Caco-2 (cell line): ENCODE measurements around the gene SNAP29. TPM values are rescaled to one million over a fixed set of nuclear protein-coding genes. Genes with fewer than 3 reads are reported as not detected.

Experiments
- BruUV-seq: library from RNA; stranded (reverse); fragments of 400-500 nt; replicated peaks from 2 replicates; lab custom pipeline; 2021; lab: Mats Ljungman, UMichigan
- CTCF ChIA-PET: fragments of 300-600 bp; sonication (Branson Sonifier 250); formaldehyde crosslinking; loops from one replicate; lab custom pipeline; 2022; ENCODE audit warnings: antibody characterized with exemption; lab: Charles Lee
- POLR2A ChIA-PET: fragments of 300-600 bp; sonication (Branson Sonifier 250); formaldehyde crosslinking; loops from one replicate; lab custom pipeline; 2022; ENCODE audit warnings: antibody characterized with exemption; lab: Charles Lee
- DNase-seq, 2 experiments: peaks; one replicate each; pipeline versions ENCODE4 v3.0.0 to v3.0.0-alpha.2; 2020 to 2022
- H3K27me3 ChIP-seq: replicated peaks from 2 replicates; pipeline ENCODE4 v1.6.0; 2011; ENCODE audit warnings: low read length; ENCODE audit not compliant: control insufficient read depth, insufficient read depth
- H3K36me3 ChIP-seq: 2 replicates; pipeline ENCODE4 v1.5.1; 2011; ENCODE audit warnings: low read length; ENCODE audit not compliant: control insufficient read depth, insufficient read depth
- H3K4me1 ChIP-seq: fragments of 250-450 bp; sonication (Bioruptor Pico); 2 replicates; pipeline ENCODE4 v1.5.1; 2020; ENCODE audit warnings: mild to moderate bottlenecking
- H3K4me3 ChIP-seq: 2 replicates; pipeline ENCODE4 v1.5.1; 2011; ENCODE audit warnings: low read depth, mild to moderate bottlenecking, control low read depth, low read length
- H3K9me3 ChIP-seq: fragments of 250-450 bp; sonication (Bioruptor Pico); 2 replicates; pipeline ENCODE4 v1.5.1; 2020; ENCODE audit warnings: mild to moderate bottlenecking, moderate library complexity
- H3K27ac Mint-ChIP-seq: one replicate; pipeline ENCODE4 v1.8.0; 2022; ENCODE audit warnings: mixed read lengths; ENCODE audit not compliant: unreplicated experiment
- H3K27me3 Mint-ChIP-seq: one replicate; pipeline ENCODE4 v1.8.0; 2022; ENCODE audit warnings: mixed read lengths; ENCODE audit not compliant: insufficient read depth, unreplicated experiment
- H3K36me3 Mint-ChIP-seq: one replicate; pipeline ENCODE4 v1.8.0; 2022; ENCODE audit warnings: mild to moderate bottlenecking, mixed read lengths; ENCODE audit not compliant: insufficient read depth, unreplicated experiment
- H3K4me1 Mint-ChIP-seq: one replicate; pipeline ENCODE4 v1.8.0; 2022; ENCODE audit warnings: low read depth, mixed read lengths; ENCODE audit not compliant: unreplicated experiment
- H3K4me3 Mint-ChIP-seq: one replicate; pipeline ENCODE4 v1.8.0; 2022; ENCODE audit warnings: mild to moderate bottlenecking, moderate library complexity, mixed read lengths; ENCODE audit not compliant: unreplicated experiment
- H3K9me3 Mint-ChIP-seq: one replicate; pipeline ENCODE4 v1.8.0; 2022; ENCODE audit warnings: mixed read lengths; ENCODE audit not compliant: unreplicated experiment
- CTCF ChIP-seq, 2 experiments: fragments of 200-600 bp in 1 of 2; IDR thresholded peaks; 1 replicate in 1 of 2; 2 replicates in 1 of 2; pipeline versions ENCODE4 v1.5.1 to v1.8.0; 2011 to 2022; ENCODE audit warnings: antibody characterized with exemption in 1 of 2, control low read depth in 1 of 2, inconsistent platforms in 1 of 2, low read depth in 1 of 2, low read length in 1 of 2, mild to moderate bottlenecking in 1 of 2, moderate library complexity in 1 of 2; ENCODE audit not compliant: insufficient read depth in 1 of 2, severe bottlenecking in 1 of 2, unreplicated experiment in 1 of 2
- intact Hi-C: fragments of 100-400 bp; cut with micrococcal nuclease; formaldehyde crosslinking; loops from one replicate; pipeline ENCODE4 v1.10.0; 2022; ENCODE audit not compliant: unreplicated experiment
- total RNA-seq: library from RNA; stranded (reverse); gene quantifications from 2 replicates; pipeline ENCODE4 v1.2.3, GENCODE V29; 2022

The SNAP29 gene
- total RNA-seq, 1 experiment from 2014 or later: 26.2 TPM

- Histone ChIP-seq H3K27me3 (no peaks in the 10 kb centered on the region), H3K4me3 (no peak overlapping the region), H3K4me1 (peaks cover 44% of the 10 kb centered on the region), H3K9me3 (no peaks in the 10 kb centered on the region), H3K36me3 (no peaks in the 10 kb centered on the region)
- BruUV-seq: no TSS peak
- CTCF ChIA-PET: no interaction called here
- no peaks in the 10 kb centered on the region for H3K36me3 Mint-ChIP-seq
- H3K27ac Mint-ChIP-seq: peak overlapping the region; percentile 0
- intact Hi-C loops: no loop called here
- H3K9me3 Mint-ChIP-seq: no peaks in the 10 kb centered on the region
- DNase-seq: no peak
- no peaks in the 10 kb centered on the region for H3K27me3 Mint-ChIP-seq
- TF ChIP-seq CTCF (IDR thresholded peaks at IDR 0.05; ENCODE audit: insufficient read depth in 1 of 2, low read depth in 1 of 2, low read length in 1 of 2, severe bottlenecking in 1 of 2, unreplicated experiment in 1 of 2): no peak
- peaks cover 28% of the 10 kb centered on the region for H3K4me1 Mint-ChIP-seq
- POLR2A ChIA-PET: no interaction called here
- peak overlapping the region; percentile 2 for H3K4me3 Mint-ChIP-seq
These were observed 14.5 kb upstream of the SNAP29 start for GRCh38 chr22:20844055-20845037.

- DNase-seq: no peak
- ChIA-PET POLR2A (interaction anchor here (0.6 kb wide), 1 partner anchor 12 kb away, joined by 5 read pairs; no protein-coding TSS in a partner anchor), CTCF (interaction anchor here (0.5 kb wide), 1 partner anchor 221 kb away, joined by 7 read pairs; no protein-coding TSS in a partner anchor)
- Mint-ChIP-seq H3K36me3 (no peaks in the 10 kb centered on the region), H3K4me3 (no peak overlapping the region), H3K4me1 (peaks cover 18% of the 10 kb centered on the region), H3K9me3 (no peaks in the 10 kb centered on the region), H3K27ac (no peak overlapping the region), H3K27me3 (no peaks in the 10 kb centered on the region)
- BruUV-seq: no TSS peak
- Histone ChIP-seq H3K9me3 (no peaks in the 10 kb centered on the region), H3K4me3 (no peak overlapping the region), H3K4me1 (peaks cover 24% of the 10 kb centered on the region), H3K27me3 (no peaks in the 10 kb centered on the region), H3K36me3 (no peaks in the 10 kb centered on the region)
- no peak for TF ChIP-seq CTCF (IDR thresholded peaks at IDR 0.05; ENCODE audit: insufficient read depth in 1 of 2, low read depth in 1 of 2, low read length in 1 of 2, severe bottlenecking in 1 of 2, unreplicated experiment in 1 of 2)
- intact Hi-C loops: no loop called here
These were observed 11.4 kb upstream of the SNAP29 start for GRCh38 chr22:20847318-20847822.

- H3K4me1 ChIP-seq: peaks cover 6% of the 10 kb centered on the region
- Mint-ChIP-seq H3K27ac (no peak overlapping the region), H3K4me1 (peaks cover 19% of the 10 kb centered on the region), H3K4me3 (no peak overlapping the region), H3K36me3 (no peaks in the 10 kb centered on the region), H3K9me3 (no peaks in the 10 kb centered on the region), H3K27me3 (no peaks in the 10 kb centered on the region)
- BruUV-seq: no TSS peak
- no peak for TF ChIP-seq CTCF (IDR thresholded peaks at IDR 0.05; ENCODE audit: insufficient read depth in 1 of 2, low read depth in 1 of 2, low read length in 1 of 2, severe bottlenecking in 1 of 2, unreplicated experiment in 1 of 2)
- no peak overlapping the region for H3K4me3 ChIP-seq
- H3K9me3 ChIP-seq: no peaks in the 10 kb centered on the region
- CTCF ChIA-PET: interaction anchor here (1.4 kb wide), 1 partner anchor 48 kb away, joined by 4 read pairs; no protein-coding TSS in a partner anchor
- intact Hi-C loops: loop anchor here (5.0 kb wide), 1 partner anchor 50 kb away; no protein-coding TSS in a partner anchor
- POLR2A ChIA-PET: no interaction called here
- no peak for DNase-seq
- H3K36me3 ChIP-seq: no peaks in the 10 kb centered on the region; the same call in 1 of the 2 replicates
- no peaks in the 10 kb centered on the region for H3K27me3 ChIP-seq
These were observed 6.7 kb upstream of the SNAP29 start for GRCh38 chr22:20852076-20852475.
